Cerebellar nuclear complex (tissue), 1 donor: ENCODE measurements around the gene OR13J1.
A peak's percentile ranks its signal among the peaks of the same experiment; 100 is the strongest.
"Not testable (repeated sequence)": the region's sequence is repeated elsewhere in the genome, so short reads cannot be mapped to it uniquely, and the experiment has no call there.

Experiments
- DNase-seq, 2 experiments: peaks; one replicate each; lab custom pipeline; 2025; lab: John Stamatoyannopoulos, UW

The OR13J1 gene

GRCh38 chr9:35905051-35905781 lies 35.0 kb upstream of the OR13J1 start:
- DNase-seq: no peak

GRCh38 chr9:35904338-35904737 lies 34.1 kb upstream of the OR13J1 start:
- DNase-seq: no peak

GRCh38 chr9:35903049-35903448 lies 32.8 kb upstream of the OR13J1 start:
- peak in 1 of 2 experiments; percentile 39 for DNase-seq

- no peak for DNase-seq
These were observed 28.8 kb upstream of the OR13J1 start for GRCh38 chr9:35899021-35899420.

- DNase-seq: no peak
These were observed 28.1 kb upstream of the OR13J1 start for GRCh38 chr9:35898337-35898736.

GRCh38 chr9:35897376-35898099 lies 27.3 kb upstream of the OR13J1 start:
- not testable (repeated sequence) for DNase-seq

- DNase-seq: no peak
These were observed 26.4 kb upstream of the OR13J1 start for GRCh38 chr9:35896570-35896969.

GRCh38 chr9:35892051-35892450 lies 21.9 kb upstream of the OR13J1 start:
- DNase-seq: no peak

GRCh38 chr9:35891646-35892045 lies 21.4 kb upstream of the OR13J1 start:
- no peak for DNase-seq

- not testable (repeated sequence) for DNase-seq
These were observed 14.7 kb upstream of the OR13J1 start for GRCh38 chr9:35884908-35885307.

GRCh38 chr9:35882996-35883395 lies 12.8 kb upstream of the OR13J1 start:
- DNase-seq: no peak

- DNase-seq: peak; percentile 65 to 81
These were observed 12.2 kb upstream of the OR13J1 start for GRCh38 chr9:35882263-35882848.

GRCh38 chr9:35872505-35872904 lies 2.3 kb upstream of the OR13J1 start:
- no peak for DNase-seq

- no peak for DNase-seq
These were observed 1.3 kb upstream of the OR13J1 start for GRCh38 chr9:35871545-35871944.

- DNase-seq: no peak
These were observed 482 bp downstream of the OR13J1 start for GRCh38 chr9:35869621-35870216.

- DNase-seq: no peak
These were observed 1.3 kb downstream of the OR13J1 start for GRCh38 chr9:35868933-35869332.

GRCh38 chr9:35867538-35867937 lies 2.7 kb downstream of the OR13J1 start:
- DNase-seq: no peak

GRCh38 chr9:35864695-35865255 lies 5.4 kb downstream of the OR13J1 start:
- DNase-seq: no peak

- DNase-seq: no peak
These were observed 6.6 kb downstream of the OR13J1 start for GRCh38 chr9:35863583-35863982.

GRCh38 chr9:35862328-35862727 lies 7.9 kb downstream of the OR13J1 start:
- no peak for DNase-seq

- no peak for DNase-seq
These were observed 8.9 kb downstream of the OR13J1 start for GRCh38 chr9:35861161-35861897.

- no peak for DNase-seq
These were observed 10.2 kb downstream of the OR13J1 start for GRCh38 chr9:35859990-35860339.
